HG03039 (cell line): ENCODE measurements around the gene TRA2B.

Experiments
- ATAC-seq: cut with Tn5 transposase; IDR thresholded peaks from one replicate; pipeline ENCODE4 v1.9.1; 2021; ENCODE audit warnings: mild to moderate bottlenecking, moderate library complexity; ENCODE audit not compliant: unreplicated experiment

Gene TRA2B

DNA sequence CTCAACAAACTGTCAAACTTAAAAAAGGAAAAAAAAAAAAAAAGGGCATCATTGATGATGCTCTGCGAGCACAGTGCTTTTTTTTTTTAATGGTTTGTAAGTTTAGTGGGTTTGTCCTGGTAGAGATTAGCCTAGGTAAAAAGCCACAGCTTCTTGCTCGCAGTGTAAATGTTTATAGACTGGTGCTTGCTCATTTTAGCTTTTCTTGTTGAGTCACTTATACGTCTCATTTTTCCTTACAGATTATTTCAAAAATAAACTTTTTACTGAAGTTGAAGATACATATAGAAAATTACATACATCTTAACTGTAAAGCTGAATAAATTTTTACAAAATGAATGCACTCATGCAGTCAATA lies 16.5 kb upstream of the TRA2B start:
- no peak for ATAC-seq

DNA sequence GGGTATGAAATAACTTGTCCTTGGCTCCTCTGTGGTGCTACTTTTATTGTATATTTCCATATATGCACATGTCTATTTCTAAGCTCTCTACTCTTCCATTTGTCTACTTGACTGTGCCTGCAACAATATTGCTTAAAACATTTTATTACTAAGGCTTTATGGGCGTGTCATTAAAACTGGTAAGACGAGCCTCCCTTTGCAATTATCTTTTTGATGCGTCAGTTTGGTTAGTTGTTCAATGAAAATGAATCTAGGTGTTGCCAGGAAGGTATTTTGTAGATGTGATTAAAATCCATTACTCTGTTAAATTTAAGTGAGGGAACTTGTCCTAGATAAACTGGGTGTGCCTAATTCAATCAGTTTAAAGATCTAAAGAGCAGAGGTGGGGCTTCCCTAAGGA lies 12.9 kb upstream of the TRA2B start:
- no peak for ATAC-seq

GRCh38 chr3:185949515-185949914 lies 11.7 kb upstream of the TRA2B start:
- ATAC-seq, result no peak

DNA sequence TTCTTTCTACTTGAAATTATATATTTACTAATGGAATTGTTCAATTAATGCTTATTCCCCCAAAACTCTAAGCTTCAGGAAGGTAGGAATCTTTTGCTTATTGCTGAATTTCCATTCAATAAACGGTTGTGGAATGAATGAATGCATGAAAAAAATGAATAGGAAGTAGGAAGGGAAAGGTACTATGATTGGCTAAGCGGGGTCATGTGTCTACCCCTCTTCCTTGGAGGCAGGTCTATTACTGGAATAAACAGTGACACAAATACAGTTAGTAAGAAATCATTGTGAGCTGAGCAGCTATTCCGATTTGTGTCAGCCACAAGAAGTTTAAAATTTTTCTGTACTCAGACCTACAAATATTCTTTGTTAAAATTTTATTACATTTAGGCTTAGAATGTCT lies 10.5 kb upstream of the TRA2B start:
- no peak for ATAC-seq

GRCh38 chr3:185943760-185944106 lies 5.9 kb upstream of the TRA2B start:
- ATAC-seq, result no peak

GRCh38 chr3:185942907-185943759 lies 5.3 kb upstream of the TRA2B start:
- ATAC-seq, result peak; percentile 90

- ATAC-seq, result no peak
Observed at GRCh38 chr3:185942396-185942795, 4.6 kb upstream of the TRA2B start.

- no peak for ATAC-seq
Observed at GRCh38 chr3:185940951-185941350, 3.1 kb upstream of the TRA2B start.

- no peak for ATAC-seq
Observed at GRCh38 chr3:185939721-185940120, 1.9 kb upstream of the TRA2B start.

- peak; percentile 31 for ATAC-seq
Observed at GRCh38 chr3:185936814-185937688, 763 bp downstream of the TRA2B start.

DNA sequence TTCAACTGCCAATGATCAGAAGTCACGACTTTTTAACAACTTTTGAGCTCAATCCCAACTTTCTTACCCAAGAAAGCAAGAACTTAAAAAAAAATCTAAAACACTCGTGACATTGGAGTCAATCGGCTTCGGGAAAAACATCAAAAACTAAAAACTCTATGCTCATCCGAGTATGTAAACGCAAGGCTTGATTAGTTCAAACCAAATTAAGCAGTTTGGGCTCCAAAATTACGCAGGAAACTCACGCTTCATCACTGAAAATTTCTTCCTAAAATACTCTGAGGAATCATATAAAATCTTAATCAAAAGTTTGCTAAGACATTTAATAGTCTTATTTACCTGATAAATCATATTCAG lies 1.6 kb downstream of the TRA2B start:
- ATAC-seq, result no peak

GRCh38 chr3:185935465-185936272 lies 2.1 kb downstream of the TRA2B start:
- no peak for ATAC-seq

DNA sequence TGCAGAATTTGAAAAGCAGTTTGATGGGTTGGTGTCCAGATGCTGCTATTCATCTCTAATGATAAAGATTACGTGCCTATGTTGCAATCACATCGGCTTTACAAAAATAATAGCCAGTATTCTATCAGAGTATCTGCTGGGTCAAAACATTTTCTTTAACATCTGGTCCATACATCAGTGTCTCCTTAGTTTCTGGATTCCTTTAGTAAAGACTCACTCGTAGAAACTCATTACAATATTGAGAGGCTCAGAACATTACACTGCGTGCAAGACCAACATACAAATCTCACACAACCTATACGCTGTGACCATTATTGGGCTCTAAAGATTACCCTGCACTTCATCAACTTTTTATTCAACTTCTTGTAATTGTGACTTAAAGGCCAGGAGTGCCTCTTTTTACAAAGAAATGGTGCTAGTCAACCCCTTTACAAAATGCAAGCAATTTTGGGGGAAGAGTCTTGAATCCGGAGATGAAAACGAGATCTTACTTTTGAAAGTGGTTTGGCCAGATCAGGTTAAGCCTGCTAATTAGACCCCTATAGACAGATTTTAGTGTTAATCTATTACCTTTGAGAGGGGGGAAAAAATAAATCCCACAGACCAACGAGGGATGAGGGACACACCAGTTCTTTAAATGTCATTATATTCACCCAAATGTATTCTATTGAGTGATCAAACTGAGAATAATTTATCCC lies 2.9 kb downstream of the TRA2B start:
- no peak for ATAC-seq

DNA sequence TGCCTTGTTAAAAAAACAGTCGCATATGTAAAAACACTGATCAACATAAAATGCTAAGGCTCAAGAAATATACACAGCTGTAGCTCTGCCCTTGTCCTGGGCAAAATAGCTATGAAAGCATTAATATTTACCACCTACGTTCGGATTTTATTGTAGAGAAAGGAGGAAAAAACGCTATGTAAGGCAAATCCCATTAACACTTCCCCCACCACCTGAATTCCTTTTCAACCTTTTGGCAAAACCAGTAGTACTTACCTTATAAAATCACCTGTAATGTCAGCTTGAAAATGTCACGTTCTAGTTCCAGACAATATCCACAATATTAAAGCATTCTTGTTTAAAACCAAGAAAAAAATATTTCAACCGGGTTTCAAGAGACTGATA lies 3.6 kb downstream of the TRA2B start:
- no peak for ATAC-seq

DNA sequence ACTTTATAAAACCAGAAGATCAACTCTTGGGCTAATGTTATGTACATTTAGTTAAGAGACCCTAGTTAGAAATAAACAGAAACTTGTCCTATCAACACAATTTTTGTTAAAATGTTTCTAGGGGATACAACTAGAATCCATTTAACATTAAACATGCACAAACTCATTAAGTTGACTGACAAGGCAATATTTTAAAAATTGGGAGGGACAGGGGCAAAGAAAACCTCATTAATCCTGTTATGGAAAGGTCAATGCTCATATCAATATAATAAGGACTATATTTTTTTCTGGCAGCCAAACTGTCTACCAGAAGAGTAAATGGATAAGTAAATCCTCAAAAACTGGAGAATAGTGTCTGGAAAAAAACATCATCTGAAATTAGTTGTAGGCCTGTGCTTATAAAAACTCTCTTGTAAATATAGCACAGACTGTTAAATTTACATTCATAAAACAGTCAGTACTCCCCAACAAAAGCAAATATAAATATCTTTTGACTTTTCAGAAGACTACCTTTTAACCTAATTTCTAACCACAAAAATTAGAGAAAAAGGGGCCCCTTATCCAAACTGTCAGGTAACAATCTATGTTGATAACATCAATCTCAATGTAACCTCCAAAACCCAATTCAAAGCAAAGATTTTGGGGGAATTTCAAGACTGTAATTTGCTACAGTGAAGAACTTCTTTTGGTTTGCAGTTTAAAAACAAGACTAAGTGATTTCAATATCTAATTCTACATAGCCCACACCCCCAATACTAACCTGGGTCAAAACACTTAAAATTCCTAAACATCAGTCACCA lies 4.2 kb downstream of the TRA2B start:
- no peak for ATAC-seq

DNA sequence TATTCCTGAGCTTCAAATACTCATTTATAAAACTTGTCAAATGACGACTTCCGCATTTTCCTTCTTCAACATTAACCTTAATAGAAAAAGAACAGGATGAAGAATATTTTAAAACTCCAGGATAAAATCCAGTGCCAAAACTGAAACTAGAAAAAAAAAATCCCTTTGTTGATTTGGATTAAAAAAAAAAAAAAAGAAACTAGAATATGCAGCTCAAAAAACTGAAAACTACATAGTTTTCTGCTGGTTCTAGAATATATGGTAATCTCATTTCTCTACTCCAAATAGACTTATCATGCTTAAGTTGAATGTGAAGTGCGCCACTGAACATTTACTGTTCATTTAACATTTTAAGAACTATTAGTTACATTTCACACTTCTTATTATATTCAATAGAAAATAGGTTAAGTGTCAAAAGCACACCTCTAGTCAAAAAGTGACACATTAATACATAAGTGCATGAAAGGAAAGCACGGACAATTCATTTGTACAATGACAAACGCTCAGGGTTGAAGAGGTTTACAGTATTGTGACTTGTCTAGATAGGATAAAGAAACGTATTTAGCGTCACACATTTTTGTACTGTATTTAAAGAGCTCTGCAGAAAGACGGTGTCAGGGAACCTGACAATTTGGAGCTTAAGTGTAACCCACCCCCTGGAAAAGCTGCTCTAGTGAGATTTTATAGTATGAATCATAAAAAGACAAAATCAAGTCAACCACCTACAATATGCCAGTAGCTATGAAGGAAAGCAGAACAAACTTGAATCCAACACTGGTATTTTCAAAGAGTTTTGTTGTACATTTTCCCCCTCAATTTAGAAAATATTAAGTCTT lies 5.8 kb downstream of the TRA2B start:
- no peak for ATAC-seq

- ATAC-seq, result no peak
Observed at GRCh38 chr3:185930393-185931107, 7.3 kb downstream of the TRA2B start.
